DMS 273 treated with DMSO at 0.1 percent for 48 hours (cell line): Measurements from ENCODE around the gene BAZ1A.
"Not testable (repeated sequence)": the region's sequence is repeated elsewhere in the genome, so short reads cannot be mapped to it uniquely, and the experiment has no call there.

Experiments used
- DNase-seq: peaks from one replicate; lab custom pipeline; 2025; lab: John Stamatoyannopoulos, UW

Gene BAZ1A

DNA sequence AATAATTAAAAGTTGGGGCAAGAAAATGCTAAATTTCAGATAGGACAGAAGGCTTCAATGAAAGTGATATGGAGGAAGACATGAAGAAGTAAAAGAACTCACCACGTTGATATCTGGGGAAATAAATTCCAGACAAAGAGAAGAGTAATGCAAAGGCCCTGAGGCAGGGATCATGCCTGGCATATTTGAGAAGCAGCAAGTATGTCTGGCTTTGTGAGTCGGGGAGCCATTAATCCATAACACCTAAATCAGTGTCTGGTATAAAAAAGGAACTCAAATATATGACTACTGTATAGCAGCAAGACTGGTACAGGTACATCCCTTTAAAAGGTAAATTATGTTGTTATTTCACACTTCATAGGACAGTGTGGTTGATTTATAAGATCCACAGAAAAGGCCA, 16.4 kb downstream of the BAZ1A start:
- no peak for DNase-seq

DNA sequence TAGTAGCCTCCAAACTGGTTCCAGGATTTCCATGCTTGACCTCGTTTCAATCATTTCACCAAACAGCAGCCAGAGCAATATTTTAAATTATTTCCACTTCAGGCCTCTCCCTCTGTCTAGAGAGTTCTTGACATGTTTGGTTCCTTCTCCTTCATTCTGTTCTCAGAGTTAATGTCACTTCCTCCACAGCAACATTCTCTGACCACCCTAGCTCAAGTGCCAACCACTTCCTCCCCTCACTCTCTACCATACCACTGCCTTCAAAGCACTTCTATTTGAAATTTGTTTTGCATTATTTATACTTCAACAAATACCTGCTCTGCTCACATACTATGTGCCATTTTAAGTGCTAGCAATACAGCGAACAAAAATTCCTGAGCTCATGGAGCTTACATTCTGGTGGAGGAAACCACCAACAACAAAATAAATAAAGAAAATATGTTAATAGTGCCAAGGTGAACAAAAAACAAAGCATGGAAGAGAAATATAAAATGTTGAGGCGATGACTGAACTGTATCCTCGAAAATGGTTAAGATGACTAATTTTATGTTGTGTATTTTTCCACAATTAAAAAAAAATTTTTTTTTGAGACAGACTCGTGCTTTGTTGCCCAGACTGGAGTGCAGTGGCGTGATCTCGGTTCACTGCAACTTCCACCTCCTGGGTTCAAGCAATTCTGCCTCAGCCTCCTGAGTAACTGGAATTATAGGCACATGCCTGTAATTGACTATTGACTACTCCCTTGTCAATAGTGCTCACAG, 17.3 kb downstream of the BAZ1A start:
- no peak for DNase-seq

DNA sequence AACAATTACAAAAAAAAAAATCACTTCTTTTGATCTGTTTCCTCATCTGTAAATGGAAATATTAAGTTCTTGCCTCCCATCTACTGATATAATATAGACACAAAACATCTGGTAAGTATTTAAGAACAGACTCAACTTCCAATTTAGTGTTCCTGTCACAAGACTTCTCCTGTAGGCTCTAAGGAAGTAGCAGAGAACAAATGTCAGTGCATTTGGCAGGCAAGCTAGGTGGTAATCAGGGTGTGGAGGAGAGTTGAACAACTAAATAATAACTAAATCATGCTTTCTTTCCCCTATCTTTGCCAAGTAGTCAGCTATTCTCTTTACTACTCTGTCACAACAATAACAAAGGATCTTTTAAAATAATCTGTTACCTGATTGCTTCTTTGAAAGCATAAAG, 22.1 kb downstream of the BAZ1A start:
- DNase-seq: no peak

DNA sequence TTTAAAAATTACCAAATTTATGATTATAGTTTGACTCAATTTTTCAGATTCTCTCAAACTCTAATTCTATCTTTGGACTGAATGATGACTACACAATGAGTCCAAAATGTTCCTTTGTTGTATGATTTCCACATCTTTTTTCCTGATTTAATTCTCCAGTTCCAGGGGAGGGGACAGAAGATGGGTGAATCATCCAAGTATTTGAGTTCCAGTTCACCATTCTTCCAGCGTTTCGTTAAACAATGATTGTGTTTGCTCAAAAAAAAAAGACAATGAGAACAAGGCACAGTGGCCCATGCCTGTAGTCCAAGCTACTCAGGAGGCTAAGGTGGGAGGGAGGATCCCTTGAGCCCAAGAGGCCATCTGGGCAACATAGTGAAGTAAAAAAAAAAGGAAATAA, 23.8 kb downstream of the BAZ1A start:
- DNase-seq: no peak

DNA sequence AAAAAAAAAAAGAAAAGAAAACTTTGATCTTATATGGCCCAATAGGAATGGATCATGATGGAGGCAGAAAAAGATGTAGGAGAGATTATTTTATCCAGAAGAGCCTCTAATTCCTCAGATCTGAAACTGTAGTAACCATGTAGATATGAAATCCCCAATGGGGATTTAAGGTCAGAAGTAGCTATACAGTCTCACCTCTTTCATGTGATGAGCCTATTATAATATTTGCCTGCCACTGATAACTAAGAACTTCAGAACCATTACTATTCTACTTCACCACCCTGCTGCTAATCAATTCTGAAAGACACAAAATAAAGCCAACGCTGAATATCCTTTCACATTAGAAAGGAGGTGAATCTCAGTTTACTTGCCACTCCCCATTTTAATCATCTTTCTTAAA, 29.3 kb downstream of the BAZ1A start:
- no peak for DNase-seq

DNA sequence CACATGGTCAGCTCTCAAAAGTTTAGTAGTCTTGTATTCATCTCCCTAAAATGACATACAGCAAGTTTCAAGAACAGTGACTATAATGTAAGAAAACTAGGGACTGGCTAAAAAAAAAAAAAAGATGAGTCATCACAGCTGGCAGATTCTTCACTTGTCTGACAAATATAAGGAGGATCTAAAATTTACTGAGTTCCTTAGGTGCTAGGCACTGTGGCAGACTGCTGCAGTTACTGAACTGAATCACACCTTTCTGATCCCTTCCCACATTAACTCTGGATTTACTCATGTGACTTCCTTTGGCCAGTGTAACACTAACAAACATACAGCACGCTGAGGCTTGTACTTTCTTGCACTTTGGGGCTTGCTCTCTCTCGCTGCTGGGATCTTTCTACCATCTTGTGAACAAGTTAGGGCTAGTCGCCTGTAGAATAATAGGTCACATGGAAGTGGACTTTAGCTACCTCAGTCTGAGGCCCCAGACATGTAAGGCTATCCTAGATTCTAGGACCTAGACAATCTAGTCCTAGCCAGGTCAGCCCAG, 32.1 kb downstream of the BAZ1A start:
- DNase-seq: no peak

DNA sequence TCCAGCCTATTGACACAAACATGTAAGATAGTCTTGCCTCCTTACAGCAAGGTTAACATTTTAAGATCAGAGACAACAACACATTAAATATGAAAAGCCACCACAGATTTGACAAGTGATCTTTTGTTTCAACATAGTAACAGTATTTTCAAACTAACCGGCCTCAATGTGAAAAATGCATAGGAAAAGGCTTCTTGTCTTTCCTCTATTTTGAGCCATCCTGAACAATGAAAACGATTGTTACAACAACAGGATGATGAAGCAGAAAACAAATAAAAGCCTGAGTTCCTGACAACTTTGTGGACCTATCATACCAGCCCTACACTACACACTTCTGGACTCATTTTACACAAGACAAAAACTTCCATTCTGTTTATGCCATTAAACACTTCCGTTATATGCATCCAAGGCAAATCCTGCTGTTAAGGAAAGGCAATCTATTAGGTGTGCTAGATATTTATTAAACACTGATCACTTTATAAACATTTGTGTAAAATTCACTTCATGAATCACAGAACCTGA, 37.3 kb downstream of the BAZ1A start:
- DNase-seq: no peak

DNA sequence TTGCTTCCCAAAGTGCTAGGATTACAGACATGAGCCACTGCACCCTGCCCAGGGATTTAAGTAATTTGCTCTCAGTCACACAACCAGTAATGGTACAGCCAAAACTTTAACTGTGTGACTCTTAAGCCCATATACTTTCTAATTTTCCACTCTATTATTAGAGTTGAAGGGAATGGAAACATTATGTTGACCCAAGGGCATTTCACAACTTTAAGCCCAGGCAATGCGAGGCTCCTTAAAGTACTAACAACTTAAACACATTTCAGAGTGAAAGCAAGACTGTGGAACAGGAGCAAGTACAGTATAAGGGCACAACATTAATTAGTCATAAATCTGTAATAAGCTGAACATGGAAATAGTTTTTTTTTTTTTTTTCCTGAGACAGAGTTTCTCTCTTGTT, 39.8 kb downstream of the BAZ1A start:
- DNase-seq: no peak

DNA sequence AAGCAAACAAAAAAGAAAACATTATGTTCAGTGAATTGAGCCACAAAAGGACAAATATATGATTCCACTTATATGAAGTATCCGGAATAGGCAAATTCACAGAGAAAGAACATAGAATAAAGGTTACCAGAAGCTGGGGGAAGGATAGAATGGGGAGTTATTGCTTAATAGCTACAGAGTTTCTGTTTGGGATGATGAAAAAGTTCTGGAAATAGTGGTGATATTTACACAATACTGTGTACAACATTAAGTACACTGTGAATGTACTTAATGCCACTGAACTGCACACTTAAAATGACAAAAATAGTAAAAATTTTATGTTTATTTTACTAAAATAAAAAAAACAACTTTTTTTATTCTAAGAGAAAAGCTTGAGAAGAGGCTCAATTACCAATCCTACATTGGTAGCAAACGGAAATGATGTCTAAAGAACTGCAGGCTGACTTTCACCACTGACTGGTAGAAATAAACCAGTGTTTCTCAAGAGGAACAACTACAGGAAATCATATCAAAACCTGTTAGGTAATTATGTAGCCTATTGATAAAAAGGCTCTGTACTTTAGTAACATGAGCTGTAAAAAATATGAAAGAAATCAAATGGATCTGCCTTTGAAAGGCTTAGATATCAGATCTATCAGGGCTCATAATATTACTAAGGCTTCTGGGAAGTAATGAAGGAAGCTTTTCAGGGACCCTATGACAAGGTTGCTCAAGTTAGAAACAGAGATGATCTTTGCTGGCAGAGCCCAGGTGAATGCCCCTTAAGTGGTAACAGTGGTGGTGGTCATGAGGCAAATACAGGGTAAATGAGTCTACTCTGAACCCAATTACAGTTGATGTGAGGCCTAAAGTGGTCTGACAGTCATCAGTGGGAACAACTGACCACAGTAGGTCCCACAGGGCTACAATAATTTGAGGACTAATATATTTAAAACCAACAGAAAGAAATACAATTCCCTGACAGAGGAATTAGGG, 41.3 kb downstream of the BAZ1A start:
- DNase-seq: no peak

DNA sequence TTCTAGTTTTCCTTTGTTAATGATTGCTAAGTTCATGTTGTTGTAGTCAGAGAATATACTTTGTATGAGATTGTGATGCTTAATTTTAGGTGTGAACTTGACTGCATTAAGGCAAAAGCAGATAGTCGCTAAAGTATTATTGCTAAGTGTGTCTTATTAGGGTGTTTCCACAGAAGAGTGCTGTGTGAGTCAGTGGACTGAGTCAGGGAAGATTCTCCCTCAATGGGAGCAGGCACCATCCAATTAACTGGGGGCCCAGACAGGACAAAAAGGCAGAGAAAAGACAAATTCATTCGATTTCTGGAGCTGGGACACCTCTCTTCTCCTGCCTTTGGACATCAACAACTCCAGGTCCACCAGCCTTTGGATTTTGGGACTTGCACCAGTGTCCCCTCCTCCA, 48.5 kb downstream of the BAZ1A start:
- no peak for DNase-seq

DNA sequence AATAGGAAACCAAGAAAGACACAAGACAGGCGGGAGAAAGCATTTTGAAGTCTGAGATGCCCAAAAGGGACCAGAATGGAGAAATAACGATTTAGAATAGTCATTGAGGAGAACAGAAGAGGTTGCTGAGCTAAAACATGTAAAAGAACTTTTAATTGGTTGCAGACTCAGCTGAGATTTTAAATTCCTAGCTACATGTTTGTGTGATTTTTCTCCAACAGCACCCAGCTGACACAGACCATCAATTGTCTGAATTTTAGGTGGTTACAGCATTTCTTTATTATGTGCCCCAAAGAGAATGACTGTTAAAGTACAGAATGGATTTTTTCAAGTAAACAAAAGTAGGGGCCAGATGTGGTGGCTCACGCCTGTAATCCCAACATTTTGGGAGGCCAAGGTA, 50.3 kb downstream of the BAZ1A start:
- no peak for DNase-seq

DNA sequence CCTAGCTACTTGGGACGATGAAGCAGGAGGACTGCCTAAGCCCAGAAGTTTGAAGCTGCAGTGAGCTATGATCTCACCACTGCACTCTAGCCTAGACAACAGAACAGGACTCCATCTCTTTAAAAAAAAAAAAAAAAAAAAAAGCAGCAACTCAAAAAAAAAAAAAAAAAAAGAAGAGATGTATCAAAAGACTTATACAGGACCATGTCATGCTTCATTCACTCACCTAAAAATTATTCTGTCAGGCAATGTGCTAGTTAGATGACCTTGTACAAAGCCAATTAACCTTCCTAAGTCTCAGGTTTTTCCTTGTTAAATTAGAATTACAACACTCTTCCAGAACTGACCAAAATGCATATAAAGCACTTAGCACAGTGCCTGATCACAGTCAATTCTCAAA, 50.9 kb downstream of the BAZ1A start:
- no peak for DNase-seq

DNA sequence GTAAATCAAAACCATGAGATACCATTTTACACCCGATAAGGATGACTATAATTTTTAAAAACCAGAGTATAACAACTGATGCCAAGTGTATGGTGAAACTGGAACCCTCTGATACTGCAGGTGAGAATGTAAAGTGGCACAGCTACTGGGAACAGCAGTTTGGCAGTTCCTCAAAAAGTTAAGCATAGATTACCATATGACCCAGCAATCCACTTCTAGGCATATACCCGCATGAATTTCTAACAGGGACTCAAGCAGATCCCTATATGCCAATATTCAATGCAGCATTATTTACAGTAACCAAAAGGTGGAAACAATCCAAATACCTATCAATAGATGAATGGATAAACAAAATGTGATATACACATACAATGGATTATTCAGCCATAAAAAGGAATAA, 57.4 kb downstream of the BAZ1A start:
- no peak for DNase-seq

DNA sequence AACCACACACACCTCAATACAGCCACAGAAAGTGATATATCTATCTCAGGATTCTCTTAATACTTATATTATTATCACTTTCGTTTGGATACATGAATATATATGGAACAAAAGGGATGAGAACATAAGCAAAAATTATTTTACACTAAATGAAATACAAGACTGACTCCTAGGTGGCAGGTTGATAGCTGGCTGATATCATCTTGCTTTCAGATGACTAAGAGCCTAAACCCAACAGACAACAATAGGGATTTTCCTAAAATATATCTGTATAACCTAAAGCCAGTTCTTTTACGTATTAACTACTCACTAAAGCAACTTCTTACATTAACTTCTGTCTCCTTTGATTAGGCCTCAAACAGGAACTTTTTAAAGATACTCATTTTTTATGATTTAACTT, 65.1 kb downstream of the BAZ1A start:
- no peak for DNase-seq

DNA sequence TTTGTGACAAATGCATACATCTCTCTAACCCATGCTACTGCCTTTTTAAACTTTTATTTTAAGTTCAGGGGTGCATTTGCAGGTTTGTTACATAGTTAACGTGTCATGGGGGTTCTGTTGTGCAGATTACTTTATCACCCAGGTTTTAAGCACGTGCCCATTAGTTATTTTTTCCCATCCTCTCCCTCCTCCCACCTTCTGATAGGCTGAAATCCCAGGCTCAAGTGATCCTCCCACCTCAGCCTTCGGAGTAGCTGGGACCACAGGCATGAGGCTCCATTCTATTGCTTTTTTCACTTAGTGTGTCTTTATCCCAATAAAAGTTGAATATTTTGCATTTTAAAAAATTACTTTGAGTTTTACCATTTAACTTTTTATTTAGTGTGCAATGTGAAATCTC, 68.9 kb downstream of the BAZ1A start:
- DNase-seq: no peak

DNA sequence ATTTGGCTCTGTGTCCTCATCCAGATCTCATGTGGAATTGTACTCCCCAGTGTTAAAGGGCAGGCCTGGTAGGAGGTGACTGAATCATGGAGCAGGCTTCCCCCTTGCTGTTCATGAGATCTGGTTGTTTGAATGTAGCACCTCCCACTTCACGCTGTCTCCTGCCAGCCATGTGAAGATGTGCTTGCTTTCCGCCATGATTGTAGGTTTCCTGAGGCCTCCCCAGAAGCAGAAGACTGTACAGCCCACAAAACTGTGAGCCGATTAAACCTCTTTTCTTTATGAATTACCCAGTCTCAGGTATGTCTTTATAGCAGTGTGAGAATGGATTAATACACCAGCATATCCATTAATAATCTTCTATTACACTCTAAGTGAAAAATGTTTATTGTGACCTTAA, 70.2 kb downstream of the BAZ1A start:
- no peak for DNase-seq

DNA sequence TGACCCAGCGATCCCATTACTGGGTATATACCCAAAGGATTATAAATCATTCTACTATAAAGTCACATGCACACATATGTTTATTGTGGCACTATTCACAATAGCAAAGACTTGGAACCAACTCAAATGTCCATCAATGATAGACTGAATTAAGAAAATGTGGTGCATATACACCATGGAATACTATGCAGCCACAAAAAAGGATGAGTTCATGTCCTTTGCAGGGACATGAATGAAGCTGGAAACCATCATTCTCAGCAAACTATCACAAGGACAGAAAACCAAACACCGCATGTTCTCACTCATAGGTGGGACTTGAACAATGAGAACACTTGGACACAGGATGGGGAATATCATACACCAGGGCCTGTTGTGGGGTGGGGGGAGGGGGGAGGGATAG, 76.3 kb downstream of the BAZ1A start:
- DNase-seq: not testable (repeated sequence)

DNA sequence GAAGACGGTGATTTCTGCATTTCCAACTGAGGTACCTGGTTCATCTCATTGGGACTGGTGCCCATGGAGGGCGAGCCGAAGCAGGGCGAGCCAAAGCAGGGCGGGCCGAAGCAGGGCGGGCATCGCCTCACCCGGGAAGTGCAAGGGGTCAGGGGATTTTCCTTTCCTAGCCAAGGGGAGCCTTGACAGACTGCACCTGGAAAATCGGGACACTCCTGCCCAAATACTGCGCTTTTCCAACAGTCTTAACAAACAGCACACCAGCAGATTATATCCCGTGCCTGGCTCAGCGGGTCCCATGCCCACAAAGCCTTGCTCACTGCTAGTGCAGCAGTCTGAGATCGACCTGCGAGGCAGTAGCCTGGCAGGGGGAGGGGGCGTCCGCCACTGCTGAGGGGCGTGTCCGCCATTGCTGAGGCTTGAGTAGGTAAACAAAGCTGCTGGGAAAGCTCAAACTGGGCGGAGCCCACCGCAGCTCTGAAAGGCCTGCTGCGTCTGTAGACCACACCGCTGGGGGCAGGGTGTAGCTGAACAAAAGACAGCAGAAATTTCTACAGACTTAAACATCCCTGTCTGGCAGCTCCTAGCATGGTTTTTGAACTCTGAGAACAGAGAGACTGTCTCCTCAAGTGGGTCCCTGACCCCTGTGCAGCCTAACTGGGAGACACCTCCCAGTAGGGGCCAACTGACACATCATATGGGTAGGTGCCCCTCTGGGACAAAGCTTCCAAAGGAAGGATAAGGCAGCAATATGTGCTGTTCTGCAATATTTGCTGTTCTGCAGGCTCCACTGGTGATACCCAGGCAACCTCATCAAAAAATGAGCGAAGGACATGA, 77.2 kb downstream of the BAZ1A start:
- no peak for DNase-seq

DNA sequence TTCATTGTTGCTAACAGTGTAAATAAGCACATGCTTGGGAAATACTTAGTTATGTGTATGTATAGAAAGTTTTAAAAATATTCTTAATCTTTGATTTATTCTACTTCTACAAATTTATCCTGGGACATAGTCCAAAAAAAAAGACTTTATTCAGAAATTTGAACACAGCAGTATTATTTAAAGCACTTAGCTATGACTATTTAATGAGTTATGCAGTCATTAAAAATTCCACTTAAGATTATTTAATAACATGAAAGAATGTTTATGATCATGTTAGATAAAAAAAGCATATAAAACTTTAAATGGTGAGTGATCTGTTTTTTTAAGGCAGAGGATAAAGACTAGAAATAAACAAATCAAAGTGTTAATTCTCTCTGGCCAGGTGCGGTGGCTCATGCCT, 78.3 kb downstream of the BAZ1A start:
- DNase-seq: no peak

DNA sequence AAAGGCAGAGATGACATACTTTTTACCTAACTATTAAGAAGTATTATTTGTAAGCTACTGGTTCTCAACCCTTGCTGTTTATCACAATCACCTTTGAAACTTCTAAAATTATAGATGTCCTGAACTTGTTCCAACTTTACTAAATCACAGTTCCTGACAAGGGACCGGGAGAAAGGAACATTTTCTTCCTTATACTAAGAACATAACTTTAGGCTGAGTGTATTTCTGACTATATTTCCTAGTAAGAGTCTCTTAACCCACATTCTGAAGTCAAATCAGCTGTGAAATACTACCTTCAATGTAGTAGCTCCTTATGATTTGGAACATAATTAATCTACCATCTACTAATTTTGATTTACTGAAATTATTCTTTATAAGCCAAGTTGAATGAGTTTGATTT, 80.2 kb downstream of the BAZ1A start:
- no peak for DNase-seq

DNA sequence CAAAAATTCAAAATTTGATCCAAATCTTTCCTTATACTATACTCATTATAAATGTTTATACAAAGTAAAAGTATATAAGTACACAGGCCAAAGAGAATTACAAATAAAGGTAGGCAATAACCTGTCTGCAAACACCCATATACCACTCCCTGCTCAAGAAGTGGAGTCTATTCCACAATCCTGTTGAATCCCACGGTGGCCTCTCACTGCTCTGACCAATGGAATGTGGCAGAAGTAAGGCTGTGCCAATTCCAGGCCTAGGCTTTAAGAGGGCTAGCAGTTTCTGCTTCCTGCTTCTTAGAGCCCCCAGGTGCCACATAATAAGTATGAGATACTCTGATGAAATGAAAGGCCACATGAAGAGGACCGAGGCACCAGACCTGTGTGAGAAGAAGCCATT, 80.9 kb downstream of the BAZ1A start:
- no peak for DNase-seq

DNA sequence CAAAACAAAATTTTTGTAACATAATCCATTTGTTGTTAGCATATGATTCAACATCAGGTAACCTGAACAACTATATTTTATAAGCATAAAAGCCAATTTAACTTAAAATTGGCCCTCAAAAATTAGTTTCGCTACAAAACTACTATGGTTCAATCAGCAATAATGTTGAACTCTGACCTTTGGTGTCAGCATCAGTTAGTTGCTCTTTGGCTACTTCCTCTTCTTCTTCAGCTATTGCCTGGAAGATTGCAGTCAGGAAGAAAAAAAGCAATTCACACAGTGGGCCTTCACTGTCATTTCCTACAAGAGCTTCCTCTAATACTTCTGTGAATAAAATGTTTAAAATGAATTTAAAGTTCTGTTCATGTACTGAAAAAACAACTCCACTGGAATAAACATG, 82.6 kb downstream of the BAZ1A start:
- DNase-seq: no peak
